K562 (cell line): ENCODE data around the gene CERS3. TPM values are rescaled to one million over a fixed set of nuclear protein-coding genes. Genes with fewer than 3 reads are reported as not detected.

Experiments
- COPS2 ChIP-seq: fragments of 450-650 bp; conservative IDR thresholded peaks from 2 replicates; pipeline ENCODE4 v1.6.1; 2016; ENCODE audit warnings: mild to moderate bottlenecking, moderate library complexity
- NBN ChIP-seq: fragments of 450-650 bp; IDR thresholded peaks from 2 replicates; pipeline ENCODE4 v1.6.1; 2016; ENCODE audit warnings: low read depth, mild to moderate bottlenecking
- RFX1 ChIP-seq: fragments of 450-650 bp; IDR thresholded peaks from 2 replicates; pipeline ENCODE4 v1.6.1; 2016; ENCODE audit warnings: mild to moderate bottlenecking, moderate library complexity
- SMC3 ChIP-seq: conservative IDR thresholded peaks from 2 replicates; pipeline ENCODE4 v1.6.1; 2011; ENCODE audit warnings: low read depth, low read length, improper control_type of control experiment; ENCODE audit not compliant: insufficient read depth
- SP2 ChIP-seq: IDR thresholded peaks from 2 replicates; pipeline ENCODE4 v1.6.1; 2011; ENCODE audit warnings: mild to moderate bottlenecking, low read depth, low read length, moderate library complexity; ENCODE audit not compliant: poor library complexity, severe bottlenecking; ENCODE audit errors: extremely low read depth
- TGIF2 ChIP-seq: sonication (generic); formaldehyde crosslinking; IDR thresholded peaks from 2 replicates; pipeline ENCODE4 v1.8.1; 2022; ENCODE audit warnings: mild to moderate bottlenecking, missing genetic modification reagents, moderate library complexity
- THRAP3 ChIP-seq: fragments of 450-650 bp; IDR thresholded peaks from 2 replicates; pipeline ENCODE4 v1.6.1; 2016; ENCODE audit warnings: mild to moderate bottlenecking, inconsistent platforms, borderline replicate concordance
- polyA plus RNA-seq, 8 experiments: library from polyadenylated mRNA; depleted of rRNA in 4 of 8; stranded (reverse) in 5 of 8; unstranded in 3 of 8; fragments of >200 nt; fragmentation: Nextera tagmentation in 2 of 8; fragmentation: Illumina TruSeq in 1 of 8; extraction: Ambion mirVana in 2 of 8; extraction: Trizol in 1 of 8; gene quantifications; 2 replicates each; pipeline versions ENCODE4 v1.2.1 to v1.2.3, GENCODE V29; 2011 to 2014; ENCODE audit warnings: inconsistent platforms in 1 of 8, missing spikeins in 1 of 8
- total RNA-seq, 7 experiments: library from RNA; depleted of rRNA in 6 of 7; stranded (reverse); fragments of >200 nt in 6 of 7; fragmentation: Illumina TruSeq in 2 of 7; extraction: Trizol in 2 of 7; gene quantifications; 2 replicates each; pipeline versions ENCODE4 v1.2.1 to v1.2.3, GENCODE V29; 2011 to 2021; ENCODE audit warnings: low replicate concordance in 1 of 7
- TF ChIP-seq, protein P1 (sequence below): fragments of 250-450 bp; sonication (Bioruptor Pico); IDR thresholded peaks from 2 replicates; pipeline ENCODE4 v1.4.0; 2020; ENCODE audit warnings: mild to moderate bottlenecking, moderate library complexity, borderline replicate concordance
- TF ChIP-seq, protein P2 (sequence below), 2 experiments: fragments of 450-650 bp in 1 of 2; sonication (generic) in 1 of 2; formaldehyde crosslinking in 1 of 2; IDR thresholded peaks; 2 replicates each; pipeline versions ENCODE4 v1.7.1 to v1.9.0; 2016 to 2022; ENCODE audit warnings: inconsistent platforms in 1 of 2, mild to moderate bottlenecking in 1 of 2, missing genetic modification reagents in 1 of 2
- TF ChIP-seq, protein P3 (sequence below): sonication (generic); formaldehyde crosslinking; IDR thresholded peaks from 2 replicates; pipeline ENCODE4 v1.8.0; 2023; ENCODE audit warnings: mild to moderate bottlenecking, missing genetic modification reagents
- TF ChIP-seq, protein P4 (sequence below), 2 experiments: IDR thresholded peaks; 2 replicates each; pipeline ENCODE4 v1.6.1; 2011; ENCODE audit warnings: borderline replicate concordance in 1 of 2, control low read depth in 1 of 2, low read depth in 1 of 2, low read length in 1 of 2, mild to moderate bottlenecking in 1 of 2, mixed read lengths in 1 of 2, moderate library complexity in 1 of 2; ENCODE audit not compliant: insufficient read depth in 1 of 2, insufficient read length in 1 of 2, poor library complexity in 1 of 2, severe bottlenecking in 1 of 2; ENCODE audit errors: extremely low read depth in 1 of 2

CERS3 gene
- total and polyA plus RNA-seq, 9 of the 15 experiments (the other 6 are each of a cell fraction or from before 2014, with no cell fraction given) = not detected

DNA sequence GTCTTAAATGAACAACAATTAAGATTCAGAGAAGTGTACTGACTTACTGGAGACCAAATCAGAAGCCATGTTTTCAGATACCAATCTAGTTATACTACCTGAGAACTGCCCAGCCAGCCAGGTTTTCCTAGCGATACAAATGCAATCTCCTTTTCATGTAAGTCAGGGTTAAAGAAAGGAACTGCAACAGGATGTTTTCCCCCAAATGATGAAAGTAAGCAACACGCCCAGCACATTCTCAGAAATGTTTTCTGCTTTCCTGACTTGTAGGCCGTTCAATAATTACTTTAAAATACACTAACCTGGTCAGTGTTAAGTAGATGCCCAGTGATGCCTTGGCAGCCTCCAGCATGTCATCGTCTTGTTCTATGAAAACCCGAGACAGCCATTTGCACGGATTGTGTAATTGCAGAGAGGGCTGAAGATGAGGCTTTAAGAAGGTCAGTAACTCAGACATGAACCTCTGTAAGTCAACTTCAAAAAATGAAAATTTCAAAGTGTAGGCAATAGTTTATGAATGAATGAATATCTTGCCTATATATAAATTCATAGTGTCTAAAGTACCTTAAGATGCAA is 42.9 kb upstream of the CERS3 start (continued):
- TF ChIP-seq TGIF2 (no peak), SP2 (no peak), NBN (no peak), RFX1 (no peak), THRAP3 (no peak), COPS2 (no peak), SMC3 (no peak)
- TF ChIP-seq, protein P1, sequence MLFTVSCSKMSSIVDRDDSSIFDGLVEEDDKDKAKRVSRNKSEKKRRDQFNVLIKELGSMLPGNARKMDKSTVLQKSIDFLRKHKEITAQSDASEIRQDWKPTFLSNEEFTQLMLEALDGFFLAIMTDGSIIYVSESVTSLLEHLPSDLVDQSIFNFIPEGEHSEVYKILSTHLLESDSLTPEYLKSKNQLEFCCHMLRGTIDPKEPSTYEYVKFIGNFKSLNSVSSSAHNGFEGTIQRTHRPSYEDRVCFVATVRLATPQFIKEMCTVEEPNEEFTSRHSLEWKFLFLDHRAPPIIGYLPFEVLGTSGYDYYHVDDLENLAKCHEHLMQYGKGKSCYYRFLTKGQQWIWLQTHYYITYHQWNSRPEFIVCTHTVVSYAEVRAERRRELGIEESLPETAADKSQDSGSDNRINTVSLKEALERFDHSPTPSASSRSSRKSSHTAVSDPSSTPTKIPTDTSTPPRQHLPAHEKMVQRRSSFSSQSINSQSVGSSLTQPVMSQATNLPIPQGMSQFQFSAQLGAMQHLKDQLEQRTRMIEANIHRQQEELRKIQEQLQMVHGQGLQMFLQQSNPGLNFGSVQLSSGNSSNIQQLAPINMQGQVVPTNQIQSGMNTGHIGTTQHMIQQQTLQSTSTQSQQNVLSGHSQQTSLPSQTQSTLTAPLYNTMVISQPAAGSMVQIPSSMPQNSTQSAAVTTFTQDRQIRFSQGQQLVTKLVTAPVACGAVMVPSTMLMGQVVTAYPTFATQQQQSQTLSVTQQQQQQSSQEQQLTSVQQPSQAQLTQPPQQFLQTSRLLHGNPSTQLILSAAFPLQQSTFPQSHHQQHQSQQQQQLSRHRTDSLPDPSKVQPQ (CRISPR knock-in tag) = no peak
- TF ChIP-seq, protein P2, sequence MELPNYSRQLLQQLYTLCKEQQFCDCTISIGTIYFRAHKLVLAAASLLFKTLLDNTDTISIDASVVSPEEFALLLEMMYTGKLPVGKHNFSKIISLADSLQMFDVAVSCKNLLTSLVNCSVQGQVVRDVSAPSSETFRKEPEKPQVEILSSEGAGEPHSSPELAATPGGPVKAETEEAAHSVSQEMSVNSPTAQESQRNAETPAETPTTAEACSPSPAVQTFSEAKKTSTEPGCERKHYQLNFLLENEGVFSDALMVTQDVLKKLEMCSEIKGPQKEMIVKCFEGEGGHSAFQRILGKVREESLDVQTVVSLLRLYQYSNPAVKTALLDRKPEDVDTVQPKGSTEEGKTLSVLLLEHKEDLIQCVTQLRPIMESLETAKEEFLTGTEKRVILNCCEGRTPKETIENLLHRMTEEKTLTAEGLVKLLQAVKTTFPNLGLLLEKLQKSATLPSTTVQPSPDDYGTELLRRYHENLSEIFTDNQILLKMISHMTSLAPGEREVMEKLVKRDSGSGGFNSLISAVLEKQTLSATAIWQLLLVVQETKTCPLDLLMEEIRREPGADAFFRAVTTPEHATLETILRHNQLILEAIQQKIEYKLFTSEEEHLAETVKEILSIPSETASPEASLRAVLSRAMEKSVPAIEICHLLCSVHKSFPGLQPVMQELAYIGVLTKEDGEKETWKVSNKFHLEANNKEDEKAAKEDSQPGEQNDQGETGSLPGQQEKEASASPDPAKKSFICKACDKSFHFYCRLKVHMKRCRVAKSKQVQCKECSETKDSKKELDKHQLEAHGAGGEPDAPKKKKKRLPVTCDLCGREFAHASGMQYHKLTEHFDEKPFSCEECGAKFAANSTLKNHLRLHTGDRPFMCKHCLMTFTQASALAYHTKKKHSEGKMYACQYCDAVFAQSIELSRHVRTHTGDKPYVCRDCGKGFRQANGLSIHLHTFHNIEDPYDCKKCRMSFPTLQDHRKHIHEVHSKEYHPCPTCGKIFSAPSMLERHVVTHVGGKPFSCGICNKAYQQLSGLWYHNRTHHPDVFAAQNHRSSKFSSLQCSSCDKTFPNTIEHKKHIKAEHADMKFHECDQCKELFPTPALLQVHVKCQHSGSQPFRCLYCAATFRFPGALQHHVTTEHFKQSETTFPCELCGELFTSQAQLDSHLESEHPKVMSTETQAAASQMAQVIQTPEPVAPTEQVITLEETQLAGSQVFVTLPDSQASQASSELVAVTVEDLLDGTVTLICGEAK (IDR thresholded peaks at IDR 0.05) = no peak
- TF ChIP-seq, protein P2 (CRISPR knock-in tag; IDR thresholded peaks at IDR 0.05) = no peak
- TF ChIP-seq, protein P3, sequence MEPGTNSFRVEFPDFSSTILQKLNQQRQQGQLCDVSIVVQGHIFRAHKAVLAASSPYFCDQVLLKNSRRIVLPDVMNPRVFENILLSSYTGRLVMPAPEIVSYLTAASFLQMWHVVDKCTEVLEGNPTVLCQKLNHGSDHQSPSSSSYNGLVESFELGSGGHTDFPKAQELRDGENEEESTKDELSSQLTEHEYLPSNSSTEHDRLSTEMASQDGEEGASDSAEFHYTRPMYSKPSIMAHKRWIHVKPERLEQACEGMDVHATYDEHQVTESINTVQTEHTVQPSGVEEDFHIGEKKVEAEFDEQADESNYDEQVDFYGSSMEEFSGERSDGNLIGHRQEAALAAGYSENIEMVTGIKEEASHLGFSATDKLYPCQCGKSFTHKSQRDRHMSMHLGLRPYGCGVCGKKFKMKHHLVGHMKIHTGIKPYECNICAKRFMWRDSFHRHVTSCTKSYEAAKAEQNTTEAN (CRISPR knock-in tag) = no peak
- TF ChIP-seq, protein P4, sequence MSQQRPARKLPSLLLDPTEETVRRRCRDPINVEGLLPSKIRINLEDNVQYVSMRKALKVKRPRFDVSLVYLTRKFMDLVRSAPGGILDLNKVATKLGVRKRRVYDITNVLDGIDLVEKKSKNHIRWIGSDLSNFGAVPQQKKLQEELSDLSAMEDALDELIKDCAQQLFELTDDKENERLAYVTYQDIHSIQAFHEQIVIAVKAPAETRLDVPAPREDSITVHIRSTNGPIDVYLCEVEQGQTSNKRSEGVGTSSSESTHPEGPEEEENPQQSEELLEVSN (IDR thresholded peaks at IDR 0.05; ENCODE audit: borderline replicate concordance in 1 of 2, extremely low read depth in 1 of 2, insufficient read depth in 1 of 2, insufficient read length in 1 of 2, low read depth in 1 of 2, low read length in 1 of 2, poor library complexity in 1 of 2, severe bottlenecking in 1 of 2) = no peak
